ENCODE results near the gene ABLIM3.

The ABLIM3 gene

DNA sequence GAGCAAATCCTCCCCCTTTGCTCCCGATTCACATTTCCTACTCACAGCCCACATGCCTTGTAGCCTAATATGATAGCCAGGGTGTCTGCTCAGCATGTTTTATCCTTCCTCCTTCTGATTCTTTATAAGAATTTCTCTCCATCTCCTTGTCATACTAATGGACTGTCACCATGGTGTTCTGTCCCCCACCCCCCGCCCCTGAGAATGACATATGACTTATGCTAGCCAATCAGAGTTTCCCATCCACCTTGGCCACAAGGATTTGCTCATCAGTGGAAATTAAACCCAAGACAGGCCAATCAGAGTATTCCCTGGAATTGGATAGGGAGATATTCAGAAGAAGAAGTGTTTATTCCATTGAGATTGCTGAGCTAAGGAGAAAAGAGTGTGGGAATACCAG is 16.0 kb downstream of the ABLIM3 start:
- Histone ChIP-seq H3K4me3 (ENCODE audit: insufficient read depth in 1 of 2, low read depth in 1 of 2, low read length in 2 of 2) (no peak overlapping the region), H2AFZ (ENCODE audit: low read depth, low read length) (no peak overlapping the region), H2AK5ac (ENCODE audit: low read length, severe bottlenecking) (no peak overlapping the region), H2BK12ac (ENCODE audit: low read length in 2 of 2) (peak overlapping the region in 1 of 2 experiments; percentile 59), H2BK15ac (ENCODE audit: low read depth, poor library complexity, severe bottlenecking) (no peak overlapping the region), H3K4me1 (ENCODE audit: control insufficient read depth, insufficient read depth, low read depth, low read length) (peaks cover 16% of the 10 kb centered on the region), H3K14ac (ENCODE audit: low read length in 2 of 2) (no peak overlapping the region), H3K27ac (ENCODE audit: low read length, poor library complexity, severe bottlenecking) (no peak overlapping the region), H3K4ac (ENCODE audit: low read depth in 1 of 2, low read length in 2 of 2) (no peak overlapping the region), H3K23ac (ENCODE audit: low read length in 2 of 2) (no peak overlapping the region), H3K4me2 (ENCODE audit: low read length, poor library complexity, severe bottlenecking) (no peak overlapping the region), H3K27me3 (ENCODE audit: control insufficient read depth in 1 of 2, insufficient read depth in 1 of 2, low read length in 2 of 2) (no peaks in the 10 kb centered on the region), H2BK5ac (ENCODE audit: low read depth, low read length, poor library complexity, severe bottlenecking) (no peak overlapping the region), H2BK120ac (ENCODE audit: low read depth, low read length) (no peak overlapping the region), H3K79me1 (replicated peaks; ENCODE audit: low read length, poor library complexity, severe bottlenecking) (peaks cover 13% of the 10 kb centered on the region), H3K36me3 (ENCODE audit: control insufficient read depth in 1 of 2, insufficient read depth in 2 of 2, low read depth in 1 of 2, low read length in 2 of 2) (no peaks in the 10 kb centered on the region), H3K9me3 (ENCODE audit: control insufficient read depth, low read length) (no peaks in the 10 kb centered on the region), H4K8ac (ENCODE audit: low read length) (no peak overlapping the region), H4K91ac (ENCODE audit: low read length) (no peak overlapping the region), H3K18ac (ENCODE audit: low read depth in 1 of 2, low read length in 2 of 2) (no peak overlapping the region), H3K9ac (ENCODE audit: low read length) (no peak overlapping the region)
- 98% methylated on average over 1 of the region's 2 CpGs for WGBS
- no peak for DNase-seq

DNA sequence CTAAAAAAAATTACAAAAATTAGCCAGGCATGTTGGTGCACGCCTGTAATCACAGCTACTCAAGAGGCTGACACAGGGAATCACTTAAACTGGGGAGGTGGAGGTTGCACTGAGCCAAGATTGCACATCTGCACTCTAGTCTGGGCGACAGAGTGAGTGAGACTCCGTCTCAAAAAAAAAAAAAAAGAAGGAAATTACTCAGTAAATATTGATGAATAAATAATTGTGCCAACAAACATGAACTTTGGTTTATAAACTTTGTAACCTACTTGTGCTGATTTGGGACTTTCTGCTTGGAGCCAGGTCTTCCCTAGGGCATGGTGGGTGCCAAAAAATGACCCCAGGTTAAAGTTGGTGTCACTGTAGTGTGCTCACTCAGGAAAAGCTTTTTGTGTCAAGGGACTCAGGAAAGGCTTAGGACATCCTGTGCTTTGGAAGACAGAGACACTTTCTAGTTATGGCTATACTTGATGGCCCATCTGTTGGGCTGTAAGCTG is 19.0 kb downstream of the ABLIM3 start:
- Histone ChIP-seq H3K14ac (ENCODE audit: low read length in 2 of 2) (no peak overlapping the region), H3K27me3 (ENCODE audit: control insufficient read depth in 1 of 2, insufficient read depth in 1 of 2, low read length in 2 of 2) (no peaks in the 10 kb centered on the region), H3K9me3 (ENCODE audit: control insufficient read depth, low read length) (no peaks in the 10 kb centered on the region), H4K91ac (ENCODE audit: low read length) (no peak overlapping the region), H3K4me2 (ENCODE audit: low read length, poor library complexity, severe bottlenecking) (no peak overlapping the region), H2BK15ac (ENCODE audit: low read depth, poor library complexity, severe bottlenecking) (no peak overlapping the region), H3K4me3 (ENCODE audit: insufficient read depth in 1 of 2, low read depth in 1 of 2, low read length in 2 of 2) (no peak overlapping the region), H3K23ac (ENCODE audit: low read length in 2 of 2) (no peak overlapping the region), H3K36me3 (ENCODE audit: control insufficient read depth in 1 of 2, insufficient read depth in 2 of 2, low read depth in 1 of 2, low read length in 2 of 2) (peaks cover 0 to 4% of the 10 kb centered on the region in 2 experiments), H2AK5ac (ENCODE audit: low read length, severe bottlenecking) (no peak overlapping the region), H3K27ac (ENCODE audit: low read length, poor library complexity, severe bottlenecking) (no peak overlapping the region), H2AFZ (ENCODE audit: low read depth, low read length) (no peak overlapping the region), H3K4me1 (ENCODE audit: control insufficient read depth, insufficient read depth, low read depth, low read length) (peaks cover 10% of the 10 kb centered on the region), H4K8ac (ENCODE audit: low read length) (no peak overlapping the region), H3K18ac (ENCODE audit: low read depth in 1 of 2, low read length in 2 of 2) (no peak overlapping the region), H3K79me1 (replicated peaks; ENCODE audit: low read length, poor library complexity, severe bottlenecking) (peaks cover 18% of the 10 kb centered on the region), H3K4ac (ENCODE audit: low read depth in 1 of 2, low read length in 2 of 2) (no peak overlapping the region), H2BK5ac (ENCODE audit: low read depth, low read length, poor library complexity, severe bottlenecking) (no peak overlapping the region), H2BK120ac (ENCODE audit: low read depth, low read length) (no peak overlapping the region), H3K9ac (ENCODE audit: low read length) (no peak overlapping the region), H2BK12ac (ENCODE audit: low read length in 2 of 2) (no peak overlapping the region)
- WGBS: 67% methylated on average over 1 of the region's 3 CpGs
- no peak for DNase-seq

DNA sequence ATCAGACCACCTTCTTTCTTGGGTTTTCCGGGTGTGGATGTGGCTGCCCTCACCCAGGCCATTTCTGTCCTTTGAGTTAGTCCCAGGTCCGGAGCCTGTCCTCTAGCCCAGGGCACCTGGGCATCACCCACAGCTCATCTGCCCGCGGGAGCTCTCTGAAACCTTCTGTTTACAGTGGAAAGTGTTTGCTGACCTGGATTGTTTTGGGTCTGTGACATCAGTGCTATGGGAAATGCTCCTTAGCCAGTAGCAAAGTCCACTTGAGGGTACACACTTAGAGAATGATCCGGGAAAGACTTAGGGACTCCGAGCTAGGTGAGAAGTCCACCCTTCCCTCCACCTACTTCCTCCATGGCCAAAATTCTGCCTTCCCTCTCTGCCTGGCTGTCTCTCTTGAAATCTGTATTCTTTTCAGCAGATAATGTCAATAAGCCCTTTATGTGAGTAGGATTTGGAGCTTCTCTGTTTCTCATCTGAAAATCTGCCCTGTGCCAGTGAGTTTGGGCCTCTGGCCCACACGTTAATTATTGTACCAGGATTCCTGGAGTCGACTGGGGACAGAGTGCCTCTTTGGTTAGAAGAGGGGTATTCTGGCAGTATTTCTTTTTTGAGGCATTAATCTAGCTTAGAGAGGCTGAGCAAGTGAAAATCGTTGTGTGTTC is 19.9 kb downstream of the ABLIM3 start:
- peak overlapping the region in 1 of 2 experiments; percentile 18 for H3K18ac ChIP-seq (ENCODE audit: low read depth in 1 of 2, low read length in 2 of 2)
- H2BK15ac ChIP-seq (ENCODE audit: low read depth, poor library complexity, severe bottlenecking): no peak overlapping the region
- 92% methylated on average over 9 of the region's 9 CpGs for WGBS
- H2BK120ac ChIP-seq (ENCODE audit: low read depth, low read length): no peak overlapping the region
- H3K27ac ChIP-seq (ENCODE audit: low read length, poor library complexity, severe bottlenecking): no peak overlapping the region
- H3K9ac ChIP-seq (ENCODE audit: low read length): no peak overlapping the region
- H4K8ac ChIP-seq (ENCODE audit: low read length): no peak overlapping the region
- no peaks in the 10 kb centered on the region for H3K9me3 ChIP-seq (ENCODE audit: control insufficient read depth, low read length)
- no peak overlapping the region for H4K91ac ChIP-seq (ENCODE audit: low read length)
- H3K4me2 ChIP-seq (ENCODE audit: low read length, poor library complexity, severe bottlenecking): no peak overlapping the region
- H3K4ac ChIP-seq (ENCODE audit: low read depth in 1 of 2, low read length in 2 of 2): peak overlapping the region in 1 of 2 experiments; percentile 34
- peak overlapping the region in 1 of 2 experiments; percentile 46 for H2BK12ac ChIP-seq (ENCODE audit: low read length in 2 of 2)
- H3K4me3 ChIP-seq (ENCODE audit: insufficient read depth in 1 of 2, low read depth in 1 of 2, low read length in 2 of 2): no peak overlapping the region
- DNase-seq: no peak
- peaks cover 0 to 4% of the 10 kb centered on the region in 2 experiments for H3K36me3 ChIP-seq (ENCODE audit: control insufficient read depth in 1 of 2, insufficient read depth in 2 of 2, low read depth in 1 of 2, low read length in 2 of 2)
- H3K27me3 ChIP-seq (ENCODE audit: control insufficient read depth in 1 of 2, insufficient read depth in 1 of 2, low read length in 2 of 2): no peaks in the 10 kb centered on the region
- H2AK5ac ChIP-seq (ENCODE audit: low read length, severe bottlenecking): peak overlapping the region; percentile 53
- no peak overlapping the region for H2BK5ac ChIP-seq (ENCODE audit: low read depth, low read length, poor library complexity, severe bottlenecking)
- peaks cover 14% of the 10 kb centered on the region for H3K79me1 ChIP-seq (replicated peaks; ENCODE audit: low read length, poor library complexity, severe bottlenecking)
- H3K23ac ChIP-seq (ENCODE audit: low read length in 2 of 2): no peak overlapping the region
- H3K14ac ChIP-seq (ENCODE audit: low read length in 2 of 2): no peak overlapping the region
- H2AFZ ChIP-seq (ENCODE audit: low read depth, low read length): no peak overlapping the region
- H3K4me1 ChIP-seq (ENCODE audit: control insufficient read depth, insufficient read depth, low read depth, low read length): peaks cover 8% of the 10 kb centered on the region

DNA sequence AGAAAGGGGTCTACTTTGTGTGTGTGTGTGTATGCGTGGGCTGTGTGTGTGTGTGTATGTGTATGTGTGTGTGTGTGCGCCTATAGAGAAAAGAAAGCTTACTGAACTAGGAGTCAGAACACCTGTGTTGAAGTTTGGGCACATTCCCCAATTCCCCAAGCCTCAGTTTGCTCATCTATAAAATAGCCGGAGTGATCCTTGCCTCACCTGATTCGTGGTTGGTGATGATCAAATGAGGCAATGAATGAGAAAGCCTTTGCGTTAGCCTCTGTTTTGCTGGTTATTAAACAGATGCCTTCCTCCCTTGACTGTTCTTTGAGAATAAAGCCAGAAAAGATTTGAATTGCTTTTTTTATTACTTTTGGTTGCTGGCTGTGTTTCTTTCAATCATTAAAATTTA is 20.6 kb downstream of the ABLIM3 start:
- H3K14ac ChIP-seq (ENCODE audit: low read length in 2 of 2): no peak overlapping the region
- no peak for DNase-seq
- no peak overlapping the region for H2BK15ac ChIP-seq (ENCODE audit: low read depth, poor library complexity, severe bottlenecking)
- H3K27me3 ChIP-seq (ENCODE audit: control insufficient read depth in 1 of 2, insufficient read depth in 1 of 2, low read length in 2 of 2): no peaks in the 10 kb centered on the region
- no peak overlapping the region for H2BK5ac ChIP-seq (ENCODE audit: low read depth, low read length, poor library complexity, severe bottlenecking)
- no peak overlapping the region for H3K9ac ChIP-seq (ENCODE audit: low read length)
- no peak overlapping the region for H2BK12ac ChIP-seq (ENCODE audit: low read length in 2 of 2)
- 99% methylated on average over 5 of the region's 5 CpGs for WGBS
- no peaks in the 10 kb centered on the region for H3K9me3 ChIP-seq (ENCODE audit: control insufficient read depth, low read length)
- H3K36me3 ChIP-seq (ENCODE audit: control insufficient read depth in 1 of 2, insufficient read depth in 2 of 2, low read depth in 1 of 2, low read length in 2 of 2): peaks cover 0 to 4% of the 10 kb centered on the region in 2 experiments
- H3K4me1 ChIP-seq (ENCODE audit: control insufficient read depth, insufficient read depth, low read depth, low read length): peaks cover 8% of the 10 kb centered on the region
- no peak overlapping the region for H3K4ac ChIP-seq (ENCODE audit: low read depth in 1 of 2, low read length in 2 of 2)
- H3K18ac ChIP-seq (ENCODE audit: low read depth in 1 of 2, low read length in 2 of 2): no peak overlapping the region
- peaks cover 11% of the 10 kb centered on the region for H3K79me1 ChIP-seq (replicated peaks; ENCODE audit: low read length, poor library complexity, severe bottlenecking)
- no peak overlapping the region for H4K91ac ChIP-seq (ENCODE audit: low read length)
- no peak overlapping the region for H3K4me2 ChIP-seq (ENCODE audit: low read length, poor library complexity, severe bottlenecking)
- no peak overlapping the region for H3K4me3 ChIP-seq (ENCODE audit: insufficient read depth in 1 of 2, low read depth in 1 of 2, low read length in 2 of 2)
- no peak overlapping the region for H3K27ac ChIP-seq (ENCODE audit: low read length, poor library complexity, severe bottlenecking)
- H2BK120ac ChIP-seq (ENCODE audit: low read depth, low read length): no peak overlapping the region
- H2AFZ ChIP-seq (ENCODE audit: low read depth, low read length): no peak overlapping the region
- H4K8ac ChIP-seq (ENCODE audit: low read length): no peak overlapping the region
- no peak overlapping the region for H3K23ac ChIP-seq (ENCODE audit: low read length in 2 of 2)
- H2AK5ac ChIP-seq (ENCODE audit: low read length, severe bottlenecking): no peak overlapping the region

All from mesenchymal stem cell (in vitro differentiated cells and primary cell).